Endothelial cell of umbilical vein (primary cell): ENCODE measurements around the gene SLF1.

Experiments used
- GATA2 ChIP-seq: IDR thresholded peaks from 2 replicates; pipeline ENCODE4 v1.7.0; 2011; ENCODE audit warnings: low read depth, mild to moderate bottlenecking, moderate library complexity, mixed read lengths, low read length; ENCODE audit not compliant: insufficient read length, insufficient read depth
- MYC ChIP-seq: IDR thresholded peaks from one replicate; pipeline ENCODE4 v1.6.1; 2011; ENCODE audit warnings: mild to moderate bottlenecking, low read depth, low read length
- POLR2A ChIP-seq: IDR thresholded peaks from 2 replicates; pipeline ENCODE4 v1.6.1; 2012; ENCODE audit warnings: low read depth, mild to moderate bottlenecking, control low read depth, low read length
- POLR2AphosphoS5 ChIP-seq: IDR thresholded peaks from 2 replicates; pipeline ENCODE4 v1.6.1; 2012; ENCODE audit warnings: low read depth, mild to moderate bottlenecking, control low read depth, low read length, moderate library complexity; ENCODE audit not compliant: insufficient read depth
- TF ChIP-seq, protein P1 (sequence below), 2 donors: IDR thresholded peaks; 1 replicate in 1 of 2; 2 replicates in 1 of 2; pipeline ENCODE4 v1.5.1; 2011; ENCODE audit warnings: low read length in 2 of 2, mild to moderate bottlenecking in 2 of 2, moderate library complexity in 2 of 2, control low read depth in 1 of 2, inconsistent platforms in 1 of 2, low read depth in 1 of 2; ENCODE audit not compliant: insufficient read depth in 1 of 2; ENCODE audit errors: extremely low read depth in 1 of 2

DNA sequence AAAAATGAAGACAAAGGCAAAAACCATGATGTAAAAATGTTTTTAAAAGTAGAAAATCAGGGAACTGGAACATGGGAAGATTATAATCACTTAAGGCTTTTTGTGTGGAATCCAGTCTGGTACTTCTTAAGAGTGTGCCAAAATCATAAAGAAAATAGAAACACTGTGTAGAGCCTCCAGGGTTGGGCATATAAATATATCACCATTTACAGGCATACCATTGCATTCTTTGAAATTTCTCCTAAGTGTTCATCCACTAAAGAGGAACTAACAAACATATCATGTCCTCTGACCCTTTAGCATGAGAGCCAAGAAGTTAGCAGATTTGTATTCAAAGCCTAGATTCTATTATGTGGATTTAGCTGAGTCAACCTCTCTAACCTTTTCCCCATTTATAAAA, 93.3 kb downstream of the SLF1 start:
- TF ChIP-seq MYC = no peak
- TF ChIP-seq POLR2AphosphoS5 = no peak
- TF ChIP-seq, protein P1, sequence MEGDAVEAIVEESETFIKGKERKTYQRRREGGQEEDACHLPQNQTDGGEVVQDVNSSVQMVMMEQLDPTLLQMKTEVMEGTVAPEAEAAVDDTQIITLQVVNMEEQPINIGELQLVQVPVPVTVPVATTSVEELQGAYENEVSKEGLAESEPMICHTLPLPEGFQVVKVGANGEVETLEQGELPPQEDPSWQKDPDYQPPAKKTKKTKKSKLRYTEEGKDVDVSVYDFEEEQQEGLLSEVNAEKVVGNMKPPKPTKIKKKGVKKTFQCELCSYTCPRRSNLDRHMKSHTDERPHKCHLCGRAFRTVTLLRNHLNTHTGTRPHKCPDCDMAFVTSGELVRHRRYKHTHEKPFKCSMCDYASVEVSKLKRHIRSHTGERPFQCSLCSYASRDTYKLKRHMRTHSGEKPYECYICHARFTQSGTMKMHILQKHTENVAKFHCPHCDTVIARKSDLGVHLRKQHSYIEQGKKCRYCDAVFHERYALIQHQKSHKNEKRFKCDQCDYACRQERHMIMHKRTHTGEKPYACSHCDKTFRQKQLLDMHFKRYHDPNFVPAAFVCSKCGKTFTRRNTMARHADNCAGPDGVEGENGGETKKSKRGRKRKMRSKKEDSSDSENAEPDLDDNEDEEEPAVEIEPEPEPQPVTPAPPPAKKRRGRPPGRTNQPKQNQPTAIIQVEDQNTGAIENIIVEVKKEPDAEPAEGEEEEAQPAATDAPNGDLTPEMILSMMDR (IDR thresholded peaks at IDR 0.05; ENCODE audit: extremely low read depth in 1 of 2, insufficient read depth in 1 of 2, low read depth in 1 of 2, low read length in 2 of 2) = no peak
- TF ChIP-seq GATA2 = no peak
- no peak for TF ChIP-seq POLR2A
